K562 (cell line): ENCODE measurements around the gene TMEM132D. TPM values are rescaled to one million over a fixed set of nuclear protein-coding genes. Genes with fewer than 3 reads are reported as not detected.

Experiments used
- ATAC-seq: fragments of 200-7000 bp; cut with Tn5 transposase; 3 replicates; pipeline ENCODE4 v1.9.1; 2020; ENCODE audit warnings: moderate library complexity
- BruUV-seq: library from RNA; stranded (reverse); fragments of 400-500 nt; replicated peaks from 2 replicates; lab custom pipeline; 2021; lab: Mats Ljungman, UMichigan
- CTCF ChIA-PET: fragments of 300-600 bp; formaldehyde crosslinking; extraction: SDS; loops from one replicate; lab custom pipeline; 2021; ENCODE audit warnings: low intra/inter-chr PET ratio; lab: Yijun Ruan, JAX
- POLR2A ChIA-PET: fragments of 300-600, 350-650 bp; sonication (Branson Sonifier 250); formaldehyde crosslinking; extraction: SDS; loops from one replicate; lab custom pipeline; 2021; ENCODE audit warnings: antibody characterized with exemption, inconsistent platforms; lab: Yijun Ruan, JAX
- DNase-seq, 4 experiments: peaks; one replicate each; pipeline versions ENCODE4 v3.0.0 to v3.0.0-alpha.2; 2011 to 2018; ENCODE audit warnings: low spot score in 3 of 4, mixed read lengths in 3 of 4; ENCODE audit errors: extremely low read depth in 1 of 4
- FAIRE-seq: peaks from 2 replicates; lab custom pipeline; 2011; peaks lifted over from hg19 to GRCh38; lab: Jason Lieb, UNC
- H2AFZ ChIP-seq: 2 replicates; pipeline ENCODE4 v1.6.0; 2011; ENCODE audit warnings: low read depth, low read length, control low read depth, inconsistent platforms
- H3K27ac ChIP-seq: fragments of 200-600 bp; 3 replicates; pipeline ENCODE4 v1.8.0; 2011; ENCODE audit warnings: low read depth, mild to moderate bottlenecking, control low read depth, inconsistent platforms, low read length, moderate library complexity, mixed read lengths; ENCODE audit errors: extremely low read depth
- H3K27me3 ChIP-seq, 2 experiments: fragments of 300-600 bp in 1 of 2; 2 replicates in 1 of 2; 3 replicates in 1 of 2; pipeline versions ENCODE4 v1.6.0 to v1.8.0; 2011; ENCODE audit warnings: inconsistent platforms in 2 of 2, low read length in 2 of 2, mild to moderate bottlenecking in 1 of 2, mixed read lengths in 1 of 2, moderate library complexity in 1 of 2; ENCODE audit not compliant: control insufficient read depth in 2 of 2, insufficient read depth in 2 of 2
- H3K36me3 ChIP-seq: fragments of 300-600 bp; 3 replicates; pipeline ENCODE4 v1.8.0; 2011; ENCODE audit warnings: mild to moderate bottlenecking, low read length, inconsistent platforms; ENCODE audit not compliant: control insufficient read depth, insufficient read depth
- H3K4me1 ChIP-seq, 2 experiments: fragments of 200-600 bp in 1 of 2; replicated peaks in 1 of 2; 2 replicates in 1 of 2; 3 replicates in 1 of 2; pipeline versions ENCODE4 v1.5.1 to v1.8.0; 2011; ENCODE audit warnings: inconsistent platforms in 2 of 2, low read length in 2 of 2, mild to moderate bottlenecking in 1 of 2, mixed read lengths in 1 of 2, moderate library complexity in 1 of 2; ENCODE audit not compliant: control insufficient read depth in 2 of 2, insufficient read depth in 2 of 2
- H3K4me2 ChIP-seq: 2 replicates; pipeline ENCODE4 v1.6.1; 2011; ENCODE audit warnings: low read length, control low read depth, inconsistent platforms, mixed read lengths; ENCODE audit not compliant: insufficient read depth
- H3K4me3 ChIP-seq: fragments of 200-600 bp; sonication (generic), shearing (Covaris generic); 2 replicates; pipeline ENCODE4 v1.5.1; 2016; ENCODE audit warnings: control low read depth, inconsistent platforms
- H3K79me2 ChIP-seq: fragments of 200-600 bp; 3 replicates; pipeline ENCODE4 v1.8.0; 2011; ENCODE audit warnings: low read length, inconsistent platforms; ENCODE audit not compliant: control insufficient read depth, insufficient read depth
- H3K9ac ChIP-seq, 2 experiments: 2 replicates each; pipeline versions ENCODE4 v1.6.0 to v1.6.1; 2011; ENCODE audit warnings: low read depth in 2 of 2, low read length in 2 of 2, control low read depth in 1 of 2, inconsistent platforms in 1 of 2, mild to moderate bottlenecking in 1 of 2, mixed read lengths in 1 of 2; ENCODE audit not compliant: insufficient read depth in 1 of 2
- H3K9me1 ChIP-seq: one replicate; pipeline ENCODE4 v1.6.0; 2011; ENCODE audit warnings: inconsistent platforms, mild to moderate bottlenecking, low read length, moderate library complexity; ENCODE audit not compliant: control insufficient read depth, insufficient read depth
- H3K9me3 ChIP-seq: replicated peaks from 2 replicates; pipeline ENCODE4 v1.5.1; 2011; ENCODE audit warnings: low read depth, low read length, inconsistent platforms; ENCODE audit not compliant: control insufficient read depth, insufficient read depth
- H4K20me1 ChIP-seq: replicated peaks from 2 replicates; pipeline ENCODE4 v1.6.1; 2011; ENCODE audit warnings: low read length, inconsistent platforms, mixed read lengths; ENCODE audit not compliant: control insufficient read depth, insufficient read depth
- DACH1 ChIP-seq: fragments of 450-650 bp; IDR thresholded peaks from 2 replicates; pipeline ENCODE4 v1.6.1; 2018; ENCODE audit not compliant: partially characterized antibody
- FOXA1 ChIP-seq: fragments of 450-650 bp; IDR thresholded peaks from 2 replicates; pipeline ENCODE4 v1.6.1; 2016; ENCODE audit warnings: mild to moderate bottlenecking, borderline replicate concordance
- KLF1 ChIP-seq: fragments of 450-650 bp; IDR thresholded peaks from 2 replicates; pipeline ENCODE4 v1.6.1; 2016; ENCODE audit warnings: missing genetic modification characterization, missing compliant biosample characterization
- NFE2L1 ChIP-seq: fragments of 450-650 bp; IDR thresholded peaks from 2 replicates; pipeline ENCODE4 v1.6.1; 2016; ENCODE audit warnings: missing genetic modification characterization, low read depth, mild to moderate bottlenecking, missing compliant biosample characterization, moderate library complexity, borderline replicate concordance
- NFRKB ChIP-seq: fragments of 450-650 bp; IDR thresholded peaks from 2 replicates; pipeline ENCODE4 v1.6.1; 2016; ENCODE audit warnings: low read depth
- PHF20 ChIP-seq: fragments of 450-650 bp; IDR thresholded peaks from 2 replicates; pipeline ENCODE4 v1.6.1; 2018; ENCODE audit not compliant: partially characterized antibody
- POLR2G ChIP-seq: fragments of 200-400 bp; formaldehyde crosslinking; IDR thresholded peaks from 2 replicates; pipeline ENCODE4 v1.6.1; 2017; ENCODE audit warnings: low read depth, mild to moderate bottlenecking, antibody characterized with exemption, low read length, moderate library complexity
- SIX5 ChIP-seq, 2 experiments: IDR thresholded peaks; 2 replicates each; pipeline ENCODE4 v1.6.1; 2011; ENCODE audit warnings: low read length in 2 of 2, borderline replicate concordance in 1 of 2, low read depth in 1 of 2, mild to moderate bottlenecking in 1 of 2, moderate library complexity in 1 of 2; ENCODE audit not compliant: insufficient read depth in 1 of 2
- SMARCC2 ChIP-seq: fragments of 450-650 bp; IDR thresholded peaks from 2 replicates; pipeline ENCODE4 v1.6.1; 2017; ENCODE audit warnings: antibody characterized with exemption, moderate library complexity, mild to moderate bottlenecking, low read depth
- SRSF1 ChIP-seq: fragments of 200-400 bp; formaldehyde crosslinking; IDR thresholded peaks from 2 replicates; pipeline ENCODE4 v1.6.1; 2017; ENCODE audit warnings: mild to moderate bottlenecking, low read depth, low read length, moderate library complexity
- ZNF253 ChIP-seq: fragments of 250-450 bp; sonication (Bioruptor Pico); conservative IDR thresholded peaks from 2 replicates; pipeline ENCODE4 v1.6.1; 2021; ENCODE audit warnings: mild to moderate bottlenecking
- ZNF584 ChIP-seq: fragments of 200-800 bp; sonication (Bioruptor generic); IDR thresholded peaks from 2 replicates; pipeline ENCODE4 v1.6.1; 2016; ENCODE audit warnings: low read depth, mild to moderate bottlenecking, missing genetic modification characterization, missing compliant biosample characterization
- WGBS: fragments of 100-300 bp; shearing (Covaris generic); methylation state at CpG from one replicate; pipeline ENCODE4 v1.1.6; 2016; ENCODE audit warnings: low coverage, mixed read lengths; ENCODE audit not compliant: insufficient coverage; ENCODE audit errors: missing lambda C conversion rate; 5-methylcytosine and 5-hydroxymethylcytosine counted together
- in situ Hi-C: fragments of 300-500 bp; cut with MboI; formaldehyde crosslinking; loops from 4 replicates; pipeline ENCODE4 v1.15.0; 2018; ENCODE audit warnings: inconsistent platforms, mixed read lengths
- intact Hi-C: fragments of 100-400 bp; cut with micrococcal nuclease; formaldehyde crosslinking; loops from 2 replicates; pipeline ENCODE4 v1.14.2; 2022
- polyA plus RNA-seq, 8 experiments: library from polyadenylated mRNA; depleted of rRNA in 4 of 8; stranded (reverse) in 5 of 8; unstranded in 3 of 8; fragments of >200 nt; fragmentation: Nextera tagmentation in 2 of 8; fragmentation: Illumina TruSeq in 1 of 8; extraction: Ambion mirVana in 2 of 8; extraction: Trizol in 1 of 8; gene quantifications; 2 replicates each; pipeline versions ENCODE4 v1.2.1 to v1.2.3, GENCODE V29; 2011 to 2014; ENCODE audit warnings: inconsistent platforms in 1 of 8, missing spikeins in 1 of 8
- total RNA-seq, 7 experiments: library from RNA; depleted of rRNA in 6 of 7; stranded (reverse); fragments of >200 nt in 6 of 7; fragmentation: Illumina TruSeq in 2 of 7; extraction: Trizol in 2 of 7; gene quantifications; 2 replicates each; pipeline versions ENCODE4 v1.2.1 to v1.2.3, GENCODE V29; 2011 to 2021; ENCODE audit warnings: low replicate concordance in 1 of 7
- TF ChIP-seq, protein P1 (sequence below): fragments of 250-450 bp; sonication (Bioruptor Pico); IDR thresholded peaks from 2 replicates; pipeline ENCODE4 v1.5.0; 2021; ENCODE audit warnings: mild to moderate bottlenecking, borderline replicate concordance
- TF ChIP-seq, protein P2 (sequence below): fragments of 250-450 bp; sonication (Bioruptor Pico); IDR thresholded peaks from 2 replicates; pipeline ENCODE4 v1.8.0; 2022; ENCODE audit warnings: inconsistent platforms, mild to moderate bottlenecking, moderate library complexity, borderline replicate concordance
- TF ChIP-seq, protein P3 (sequence below): fragments of 250-450 bp; sonication (Bioruptor Pico); IDR thresholded peaks from 2 replicates; pipeline ENCODE4 v1.5.0; 2021; ENCODE audit warnings: mild to moderate bottlenecking, moderate library complexity

Gene TMEM132D
- total and polyA plus RNA-seq, 9 of the 15 experiments (the other 6 are each of a cell fraction or from before 2014, with no cell fraction given), result not detected

DNA sequence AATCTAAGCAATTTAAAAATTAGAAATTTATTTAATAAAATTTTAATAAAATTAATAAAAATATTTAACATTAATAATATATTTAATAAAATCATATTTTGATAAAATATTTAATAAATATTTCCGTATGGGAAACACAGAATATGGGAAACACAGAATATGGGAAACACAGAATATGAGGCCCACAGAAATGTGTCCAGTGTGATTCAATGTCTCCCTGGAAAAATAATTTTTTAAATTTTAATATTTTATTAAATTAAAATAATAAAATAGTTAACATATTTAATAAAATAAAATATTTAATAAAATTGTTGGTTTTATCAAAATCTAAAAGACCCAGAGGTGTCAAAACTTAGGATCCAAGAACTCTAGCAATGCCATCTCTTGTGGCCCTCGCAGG is 186.4 kb downstream of the TMEM132D start:
- no peak overlapping the region for H3K4me3 ChIP-seq
- DNase-seq, result no peak
- no peaks in the 10 kb centered on the region for H3K4me1 ChIP-seq
- BruUV-seq, result no TSS peak
- no peak overlapping the region for H2AFZ ChIP-seq
- peaks cover 0 to 20% of the 10 kb centered on the region in 2 experiments; a peak in 2 of 5 replicates for H3K27me3 ChIP-seq
- H3K36me3 ChIP-seq, result no peaks in the 10 kb centered on the region
- H3K9ac ChIP-seq, result no peak overlapping the region
- H4K20me1 ChIP-seq, result no peaks in the 10 kb centered on the region
- H3K4me2 ChIP-seq, result no peak overlapping the region
- intact Hi-C loops (no loop called here), in situ Hi-C loops (no loop called here)
- ATAC-seq, result no peak
- WGBS, result 14% methylated on average over 2 of the region's 2 CpGs
- no peak for FAIRE-seq
- no peaks in the 10 kb centered on the region for H3K79me2 ChIP-seq
- H3K9me3 ChIP-seq, result no peaks in the 10 kb centered on the region
- H3K27ac ChIP-seq, result no peak overlapping the region
- POLR2A ChIA-PET, result no interaction called here
- no peaks in the 10 kb centered on the region for H3K9me1 ChIP-seq
- CTCF ChIA-PET, result no interaction called here
- TF ChIP-seq, protein P1, sequence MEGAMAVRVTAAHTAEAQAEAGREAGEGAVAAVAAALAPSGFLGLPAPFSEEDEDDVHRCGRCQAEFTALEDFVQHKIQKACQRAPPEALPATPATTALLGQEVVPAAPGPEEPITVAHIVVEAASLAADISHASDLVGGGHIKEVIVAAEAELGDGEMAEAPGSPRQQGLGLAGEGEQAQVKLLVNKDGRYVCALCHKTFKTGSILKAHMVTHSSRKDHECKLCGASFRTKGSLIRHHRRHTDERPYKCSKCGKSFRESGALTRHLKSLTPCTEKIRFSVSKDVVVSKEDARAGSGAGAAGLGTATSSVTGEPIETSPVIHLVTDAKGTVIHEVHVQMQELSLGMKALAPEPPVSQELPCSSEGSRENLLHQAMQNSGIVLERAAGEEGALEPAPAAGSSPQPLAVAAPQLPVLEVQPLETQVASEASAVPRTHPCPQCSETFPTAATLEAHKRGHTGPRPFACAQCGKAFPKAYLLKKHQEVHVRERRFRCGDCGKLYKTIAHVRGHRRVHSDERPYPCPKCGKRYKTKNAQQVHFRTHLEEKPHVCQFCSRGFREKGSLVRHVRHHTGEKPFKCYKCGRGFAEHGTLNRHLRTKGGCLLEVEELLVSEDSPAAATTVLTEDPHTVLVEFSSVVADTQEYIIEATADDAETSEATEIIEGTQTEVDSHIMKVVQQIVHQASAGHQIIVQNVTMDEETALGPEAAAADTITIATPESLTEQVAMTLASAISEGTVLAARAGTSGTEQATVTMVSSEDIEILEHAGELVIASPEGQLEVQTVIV (CRISPR knock-in tag), result no peak
- TF ChIP-seq DACH1 (no peak), ZNF584 (CRISPR knock-in tag) (no peak), PHF20 (no peak), NFE2L1 (tag) (no peak), SMARCC2 (no peak), SIX5 (IDR thresholded peaks at IDR 0.05; ENCODE audit: borderline replicate concordance in 1 of 2, insufficient read depth in 1 of 2, low read depth in 1 of 2, low read length in 2 of 2) (no peak), KLF1 (tag) (no peak), ZNF253 (CRISPR knock-in tag) (no peak), POLR2G (no peak), NFRKB (no peak), FOXA1 (no peak), SRSF1 (no peak)
- TF ChIP-seq, protein P2, sequence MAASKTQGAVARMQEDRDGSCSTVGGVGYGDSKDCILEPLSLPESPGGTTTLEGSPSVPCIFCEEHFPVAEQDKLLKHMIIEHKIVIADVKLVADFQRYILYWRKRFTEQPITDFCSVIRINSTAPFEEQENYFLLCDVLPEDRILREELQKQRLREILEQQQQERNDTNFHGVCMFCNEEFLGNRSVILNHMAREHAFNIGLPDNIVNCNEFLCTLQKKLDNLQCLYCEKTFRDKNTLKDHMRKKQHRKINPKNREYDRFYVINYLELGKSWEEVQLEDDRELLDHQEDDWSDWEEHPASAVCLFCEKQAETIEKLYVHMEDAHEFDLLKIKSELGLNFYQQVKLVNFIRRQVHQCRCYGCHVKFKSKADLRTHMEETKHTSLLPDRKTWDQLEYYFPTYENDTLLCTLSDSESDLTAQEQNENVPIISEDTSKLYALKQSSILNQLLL, result no peak
- TF ChIP-seq, protein P3, sequence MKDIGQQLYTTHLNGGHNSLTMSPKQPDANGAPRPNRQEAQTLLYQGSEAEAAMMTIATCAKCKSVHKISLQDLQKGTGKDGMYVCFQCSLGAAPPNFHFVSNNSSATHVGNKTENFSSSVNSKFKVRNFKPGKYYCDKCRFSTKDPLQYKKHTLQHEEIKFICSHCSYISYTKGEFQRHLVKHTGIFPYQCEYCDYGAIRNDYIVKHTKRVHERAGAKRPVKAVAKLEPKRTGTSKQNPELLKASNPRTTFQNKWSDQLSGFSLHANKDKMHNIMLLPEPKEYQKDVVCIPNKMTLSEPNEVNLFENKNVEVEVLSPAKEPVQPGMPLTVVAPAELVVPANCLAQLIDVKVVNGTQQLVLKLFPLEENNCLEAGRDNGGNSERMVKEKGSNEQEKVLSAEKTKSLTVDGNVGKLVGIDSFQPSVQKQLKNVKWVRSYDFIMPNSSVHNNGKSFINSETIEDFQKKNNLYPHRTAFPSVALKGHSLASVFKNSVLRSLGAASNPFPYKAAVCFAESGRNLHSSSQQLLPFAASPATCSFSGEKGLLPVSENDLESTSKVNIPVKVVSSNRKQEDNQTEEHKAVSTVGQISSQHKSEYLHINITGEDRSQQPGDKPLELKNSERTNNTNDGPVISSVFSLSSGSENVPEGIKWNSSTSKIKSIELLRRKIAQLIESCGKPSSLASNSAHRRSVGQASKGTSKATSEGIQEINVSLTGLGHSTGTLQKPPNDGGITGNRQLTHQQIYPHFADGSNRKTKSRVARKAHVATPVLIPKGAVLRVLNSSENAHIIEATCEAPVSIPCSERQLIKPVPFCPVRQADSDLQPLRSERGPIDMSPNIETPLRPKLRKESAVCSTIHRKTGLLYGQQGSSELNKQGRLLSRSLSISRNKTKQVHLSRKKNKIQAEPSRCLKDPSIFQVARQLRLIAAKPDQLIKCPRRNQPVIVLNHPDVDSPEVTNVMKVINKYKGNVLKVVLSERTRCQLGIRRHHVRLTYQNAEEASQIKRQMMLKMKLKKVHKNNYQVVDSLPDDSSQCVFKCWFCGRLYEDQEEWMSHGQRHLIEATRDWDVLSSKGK (CRISPR knock-in tag), result no peak
